HCT116 (cell line): ENCODE data around the gene MRPS34. TPM values are rescaled to one million over a fixed set of nuclear protein-coding genes. Genes with fewer than 3 reads are reported as not detected.

ENCODE experiments used
- ATAC-seq: fragments of 200-7000 bp; cut with Tn5 transposase; 2 replicates; pipeline ENCODE4 v1.9.1; 2020; ENCODE audit warnings: mild to moderate bottlenecking, moderate library complexity
- BruUV-seq: library from RNA; stranded (reverse); fragments of 400-500 nt; replicated peaks from 2 replicates; lab custom pipeline; 2021; lab: Mats Ljungman, UMichigan
- CTCF ChIA-PET: fragments of 300-600 bp; sonication (Branson Sonifier 250); formaldehyde crosslinking; loops from one replicate; lab custom pipeline; 2021; ENCODE audit warnings: antibody characterized with exemption; lab: Charles Lee
- POLR2A ChIA-PET: fragments of 300-600, 350-600 bp; sonication (Branson Sonifier 250); formaldehyde crosslinking; loops from one replicate; lab custom pipeline; 2021; ENCODE audit warnings: antibody characterized with exemption; lab: Charles Lee
- RAD21 ChIA-PET, 2 experiments: fragments of 300-600 bp; sonication (Branson Sonifier 250); formaldehyde crosslinking; loops; one replicate each; lab custom pipeline; 2023; ENCODE audit warnings: low total read pairs in 2 of 2; ENCODE audit not compliant: uncharacterized antibody in 2 of 2, unreplicated experiment in 2 of 2, low non-redundant PET in 1 of 2; lab: Charles Lee
- DNase-seq: peaks from one replicate; pipeline ENCODE4 v3.0.0-alpha.2; 2010; ENCODE audit warnings: low read depth, low spot score
- H2AFZ ChIP-seq: fragments of 200-600 bp; shearing (Covaris generic), sonication (generic); 2 replicates; pipeline ENCODE4 v1.6.1; 2017; ENCODE audit warnings: low read depth, mixed run types, mixed read lengths, antibody characterized with exemption, low read length; ENCODE audit not compliant: poor library complexity, severe bottlenecking
- H3K27ac ChIP-seq: 2 replicates; pipeline ENCODE4 v1.5.1; 2012; ENCODE audit warnings: low read depth, low read length
- H3K27me3 ChIP-seq: fragments of 200-600 bp; sonication (generic); 2 replicates; pipeline ENCODE4 v1.6.1; 2016; ENCODE audit warnings: mixed run types, low read length, mixed read lengths; ENCODE audit not compliant: insufficient read depth
- H3K36me3 ChIP-seq, 2 experiments: fragments of 200-500 bp in 1 of 2; fragments of 200-600 bp in 1 of 2; sonication (Bioruptor generic) in 1 of 2; sonication (generic) in 1 of 2; 2 replicates each; pipeline versions ENCODE4 v1.5.1 to v1.6.1; 2014 to 2016; ENCODE audit warnings: low read length in 2 of 2, inconsistent platforms in 1 of 2, mixed read lengths in 1 of 2, mixed run types in 1 of 2; ENCODE audit not compliant: insufficient read depth in 2 of 2, control insufficient read depth in 1 of 2
- H3K4me1 ChIP-seq, 2 experiments: fragments of 200-600 bp in 1 of 2; sonication (generic) in 1 of 2; 2 replicates each; pipeline versions ENCODE4 v1.5.1 to v1.6.1; 2012 to 2017; ENCODE audit warnings: low read length in 2 of 2, inconsistent platforms in 1 of 2, mild to moderate bottlenecking in 1 of 2, mixed read lengths in 1 of 2, mixed run types in 1 of 2, moderate library complexity in 1 of 2; ENCODE audit not compliant: insufficient read depth in 2 of 2, control insufficient read depth in 1 of 2
- H3K4me2 ChIP-seq: fragments of 200-600 bp; sonication (generic); 2 replicates; pipeline ENCODE4 v1.6.1; 2017; ENCODE audit warnings: mixed run types, low read length, mixed read lengths
- H3K4me3 ChIP-seq, 2 experiments: fragments of 200-600 bp in 1 of 2; sonication (generic) in 1 of 2; replicated peaks in 1 of 2; 2 replicates each; pipeline ENCODE4 v1.5.1; 2011 to 2016; ENCODE audit warnings: low read length in 2 of 2, control low read depth in 1 of 2, low read depth in 1 of 2, mild to moderate bottlenecking in 1 of 2, mixed read lengths in 1 of 2, mixed run types in 1 of 2
- H3K79me2 ChIP-seq: fragments of 200-600 bp; sonication (generic); 2 replicates; pipeline ENCODE4 v1.6.1; 2017; ENCODE audit warnings: mild to moderate bottlenecking, mixed run types, low read length, moderate library complexity, mixed read lengths; ENCODE audit not compliant: insufficient read depth
- H3K9ac ChIP-seq: fragments of 200-600 bp; sonication (generic); 2 replicates; pipeline ENCODE4 v1.6.1; 2016; ENCODE audit warnings: low read length, mixed read lengths
- H3K9me2 ChIP-seq: fragments of 200-600 bp; sonication (generic), shearing (Covaris generic); 2 replicates; pipeline ENCODE4 v1.6.1; 2017; ENCODE audit warnings: mixed run types, mild to moderate bottlenecking, moderate library complexity; ENCODE audit not compliant: insufficient read depth
- H3K9me3 ChIP-seq, 2 experiments: fragments of 200-500 bp in 1 of 2; fragments of 200-600 bp in 1 of 2; sonication (Bioruptor generic) in 1 of 2; sonication (generic) in 1 of 2; 2 replicates each; pipeline ENCODE4 v1.6.1; 2014 to 2017; ENCODE audit warnings: low read length in 2 of 2, mixed read lengths in 2 of 2, inconsistent platforms in 1 of 2, low read depth in 1 of 2, mild to moderate bottlenecking in 1 of 2, mixed run types in 1 of 2, moderate library complexity in 1 of 2; ENCODE audit not compliant: control insufficient read depth in 1 of 2, insufficient read depth in 1 of 2
- H4K20me1 ChIP-seq: fragments of 200-600 bp; sonication (generic), shearing (Covaris generic); 2 replicates; pipeline ENCODE4 v1.6.1; 2017; ENCODE audit warnings: mixed run types, mild to moderate bottlenecking, moderate library complexity; ENCODE audit not compliant: insufficient read depth
- CBX3 ChIP-seq: IDR thresholded peaks from 2 replicates; pipeline ENCODE4 v1.6.1; 2012; ENCODE audit warnings: low read depth
- CEBPB ChIP-seq: IDR thresholded peaks from 2 replicates; pipeline ENCODE4 v1.6.1; 2012; ENCODE audit warnings: low read depth
- EGR1 ChIP-seq: IDR thresholded peaks from 2 replicates; pipeline ENCODE4 v1.6.1; 2012; ENCODE audit warnings: low read depth
- ELF1 ChIP-seq: IDR thresholded peaks from 2 replicates; pipeline ENCODE4 v1.6.1; 2012; ENCODE audit warnings: low read depth, borderline replicate concordance
- EZH2 ChIP-seq: fragments of 200-600 bp; sonication (generic); IDR thresholded peaks from 2 replicates; pipeline ENCODE4 v1.6.1; 2017; ENCODE audit warnings: antibody characterized with exemption, mixed run types
- EZH2phosphoT487 ChIP-seq: fragments of 200-600 bp; IDR thresholded peaks from 2 replicates; pipeline ENCODE4 v1.6.1; 2018; ENCODE audit warnings: antibody characterized with exemption, borderline replicate concordance
- JUND ChIP-seq: IDR thresholded peaks from 2 replicates; pipeline ENCODE4 v1.6.1; 2012
- POLR2A ChIP-seq: IDR thresholded peaks from 2 replicates; pipeline ENCODE4 v1.7.0; 2011; ENCODE audit warnings: borderline replicate concordance; ENCODE audit not compliant: insufficient read depth, insufficient read length; ENCODE audit errors: extremely low read depth
- RAD21 ChIP-seq: IDR thresholded peaks from 2 replicates; pipeline ENCODE4 v1.6.1; 2012; ENCODE audit warnings: low read depth, mild to moderate bottlenecking
- SP1 ChIP-seq: IDR thresholded peaks from 2 replicates; pipeline ENCODE4 v1.6.1; 2012; ENCODE audit warnings: low read depth
- SRF ChIP-seq: IDR thresholded peaks from 2 replicates; pipeline ENCODE4 v1.6.1; 2012; ENCODE audit warnings: low read depth
- TCF7L2 ChIP-seq: IDR thresholded peaks from 2 replicates; pipeline ENCODE4 v1.7.0; 2011; ENCODE audit warnings: borderline replicate concordance, inconsistent platforms; ENCODE audit not compliant: insufficient read depth, insufficient read length; ENCODE audit errors: extremely low read depth
- ZFX ChIP-seq: fragments of 450-650 bp; IDR thresholded peaks from 2 replicates; pipeline ENCODE4 v1.6.1; 2017
- ZNF274 ChIP-seq: fragments of 200-500 bp; sonication (Bioruptor generic); IDR thresholded peaks from 2 replicates; pipeline ENCODE4 v1.6.1; 2014; ENCODE audit warnings: mild to moderate bottlenecking, low read depth, low read length, inconsistent platforms
- intact Hi-C: fragments of 100-400 bp; cut with micrococcal nuclease; formaldehyde crosslinking; loops from 2 replicates; pipeline ENCODE4 v1.10.0; 2022
- total RNA-seq: library from RNA; stranded (reverse); gene quantifications from one replicate; pipeline ENCODE4 v1.2.1, GENCODE V29; 2021; ENCODE audit not compliant: unreplicated experiment
- TF ChIP-seq, protein P1 (sequence below): IDR thresholded peaks from 2 replicates; pipeline ENCODE4 v1.6.1; 2012; ENCODE audit warnings: low read depth
- TF ChIP-seq, protein P2 (sequence below): IDR thresholded peaks from 2 replicates; pipeline ENCODE4 v1.6.1; 2012
- TF ChIP-seq, protein P3 (sequence below), 3 experiments: fragments of 200-600 bp in 1 of 3; sonication (generic) in 1 of 3; IDR thresholded peaks in 2 of 3; conservative IDR thresholded peaks in 1 of 3; 2 replicates each; pipeline ENCODE4 v1.5.1; 2012 to 2017; ENCODE audit warnings: low read depth in 2 of 3, low read length in 2 of 3, antibody characterized with exemption in 1 of 3, borderline replicate concordance in 1 of 3, control low read depth in 1 of 3, mild to moderate bottlenecking in 1 of 3, mixed read lengths in 1 of 3, mixed run types in 1 of 3, moderate library complexity in 1 of 3; ENCODE audit not compliant: insufficient read depth in 1 of 3
- TF ChIP-seq, protein P4 (sequence below): IDR thresholded peaks from 2 replicates; pipeline ENCODE4 v1.6.1; 2012

MRPS34 gene
- total RNA-seq, 1 experiment from 2014 or later, result 200 TPM

DNA sequence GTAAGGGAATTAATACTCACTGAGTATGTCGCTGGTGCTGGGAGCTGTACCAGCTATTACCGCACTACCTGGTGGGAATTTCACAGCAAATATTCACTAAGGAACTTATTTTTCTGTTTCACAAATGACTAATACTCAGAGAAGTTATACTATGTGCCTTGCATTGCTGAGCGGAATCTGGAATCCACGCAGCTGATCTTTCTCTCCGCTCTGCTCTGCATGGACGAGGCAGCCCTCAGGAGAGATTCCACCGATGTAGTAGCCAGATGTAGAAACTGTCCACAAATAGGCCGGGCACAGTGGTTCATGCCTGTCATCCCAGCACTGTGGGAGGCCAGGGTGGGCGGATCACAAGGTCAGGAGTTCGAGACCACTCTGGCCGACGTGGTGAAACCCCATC is 18.7 kb downstream of the MRPS34 start (continued):
- TF ChIP-seq, protein P1, sequence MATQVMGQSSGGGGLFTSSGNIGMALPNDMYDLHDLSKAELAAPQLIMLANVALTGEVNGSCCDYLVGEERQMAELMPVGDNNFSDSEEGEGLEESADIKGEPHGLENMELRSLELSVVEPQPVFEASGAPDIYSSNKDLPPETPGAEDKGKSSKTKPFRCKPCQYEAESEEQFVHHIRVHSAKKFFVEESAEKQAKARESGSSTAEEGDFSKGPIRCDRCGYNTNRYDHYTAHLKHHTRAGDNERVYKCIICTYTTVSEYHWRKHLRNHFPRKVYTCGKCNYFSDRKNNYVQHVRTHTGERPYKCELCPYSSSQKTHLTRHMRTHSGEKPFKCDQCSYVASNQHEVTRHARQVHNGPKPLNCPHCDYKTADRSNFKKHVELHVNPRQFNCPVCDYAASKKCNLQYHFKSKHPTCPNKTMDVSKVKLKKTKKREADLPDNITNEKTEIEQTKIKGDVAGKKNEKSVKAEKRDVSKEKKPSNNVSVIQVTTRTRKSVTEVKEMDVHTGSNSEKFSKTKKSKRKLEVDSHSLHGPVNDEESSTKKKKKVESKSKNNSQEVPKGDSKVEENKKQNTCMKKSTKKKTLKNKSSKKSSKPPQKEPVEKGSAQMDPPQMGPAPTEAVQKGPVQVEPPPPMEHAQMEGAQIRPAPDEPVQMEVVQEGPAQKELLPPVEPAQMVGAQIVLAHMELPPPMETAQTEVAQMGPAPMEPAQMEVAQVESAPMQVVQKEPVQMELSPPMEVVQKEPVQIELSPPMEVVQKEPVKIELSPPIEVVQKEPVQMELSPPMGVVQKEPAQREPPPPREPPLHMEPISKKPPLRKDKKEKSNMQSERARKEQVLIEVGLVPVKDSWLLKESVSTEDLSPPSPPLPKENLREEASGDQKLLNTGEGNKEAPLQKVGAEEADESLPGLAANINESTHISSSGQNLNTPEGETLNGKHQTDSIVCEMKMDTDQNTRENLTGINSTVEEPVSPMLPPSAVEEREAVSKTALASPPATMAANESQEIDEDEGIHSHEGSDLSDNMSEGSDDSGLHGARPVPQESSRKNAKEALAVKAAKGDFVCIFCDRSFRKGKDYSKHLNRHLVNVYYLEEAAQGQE, result no peak
- no peak for TF ChIP-seq EZH2
- TF ChIP-seq TCF7L2, result no peak
- TF ChIP-seq, all 23 proteins: peak for 0

DNA sequence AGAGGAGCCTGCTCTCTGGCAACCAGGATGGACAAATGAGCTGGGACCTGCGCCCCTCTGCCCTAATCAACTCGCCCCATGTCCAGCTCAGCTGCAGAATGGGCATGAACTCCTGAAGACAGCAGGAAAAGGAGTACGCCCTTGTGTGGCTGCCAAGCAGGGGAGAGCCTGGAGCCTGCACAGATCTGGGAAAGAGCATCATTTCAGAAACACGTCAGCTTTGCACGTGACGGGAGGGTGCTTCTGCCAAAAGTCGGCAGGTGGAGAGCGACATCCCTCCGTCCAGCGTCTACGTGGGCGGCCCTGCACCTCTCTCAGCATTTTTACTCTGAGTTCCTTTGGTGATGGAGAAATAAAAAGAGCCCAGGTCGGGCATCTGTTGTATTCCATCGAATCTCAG is 20.1 kb downstream of the MRPS34 start:
- no peaks in the 10 kb centered on the region for H3K4me1 ChIP-seq
- no peaks in the 10 kb centered on the region for H3K79me2 ChIP-seq
- RAD21 ChIA-PET, result no interaction called here
- no peak overlapping the region for H2AFZ ChIP-seq
- no peaks in the 10 kb centered on the region for H3K9me3 ChIP-seq
- ATAC-seq (no peak), DNase-seq (no peak)
- peaks cover 7 to 20% of the 10 kb centered on the region in 2 experiments; a peak in 3 of 4 replicates for H3K36me3 ChIP-seq
- H3K9me2 ChIP-seq, result no peaks in the 10 kb centered on the region
- no TSS peak for BruUV-seq
- intact Hi-C loops, result no loop called here
- POLR2A ChIA-PET, result no interaction called here
- H4K20me1 ChIP-seq, result no peaks in the 10 kb centered on the region
- CTCF ChIA-PET, result no interaction called here
- no peak overlapping the region for H3K4me3 ChIP-seq
- no peak overlapping the region for H3K27ac ChIP-seq
- H3K4me2 ChIP-seq, result no peak overlapping the region
- H3K27me3 ChIP-seq, result no peaks in the 10 kb centered on the region
- no peak overlapping the region for H3K9ac ChIP-seq
- TF ChIP-seq ZNF274 (no peak), EZH2phosphoT487 (no peak), POLR2A (no peak), ZFX (no peak), CBX3 (no peak), SP1 (no peak), EGR1 (no peak), TCF7L2 (no peak), RAD21 (no peak), JUND (no peak), CEBPB (no peak), SRF (no peak), ELF1 (no peak)
- TF ChIP-seq, protein P2, sequence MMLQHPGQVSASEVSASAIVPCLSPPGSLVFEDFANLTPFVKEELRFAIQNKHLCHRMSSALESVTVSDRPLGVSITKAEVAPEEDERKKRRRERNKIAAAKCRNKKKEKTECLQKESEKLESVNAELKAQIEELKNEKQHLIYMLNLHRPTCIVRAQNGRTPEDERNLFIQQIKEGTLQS, result no peak
- TF ChIP-seq, protein P1, result no peak
- TF ChIP-seq, protein P3, sequence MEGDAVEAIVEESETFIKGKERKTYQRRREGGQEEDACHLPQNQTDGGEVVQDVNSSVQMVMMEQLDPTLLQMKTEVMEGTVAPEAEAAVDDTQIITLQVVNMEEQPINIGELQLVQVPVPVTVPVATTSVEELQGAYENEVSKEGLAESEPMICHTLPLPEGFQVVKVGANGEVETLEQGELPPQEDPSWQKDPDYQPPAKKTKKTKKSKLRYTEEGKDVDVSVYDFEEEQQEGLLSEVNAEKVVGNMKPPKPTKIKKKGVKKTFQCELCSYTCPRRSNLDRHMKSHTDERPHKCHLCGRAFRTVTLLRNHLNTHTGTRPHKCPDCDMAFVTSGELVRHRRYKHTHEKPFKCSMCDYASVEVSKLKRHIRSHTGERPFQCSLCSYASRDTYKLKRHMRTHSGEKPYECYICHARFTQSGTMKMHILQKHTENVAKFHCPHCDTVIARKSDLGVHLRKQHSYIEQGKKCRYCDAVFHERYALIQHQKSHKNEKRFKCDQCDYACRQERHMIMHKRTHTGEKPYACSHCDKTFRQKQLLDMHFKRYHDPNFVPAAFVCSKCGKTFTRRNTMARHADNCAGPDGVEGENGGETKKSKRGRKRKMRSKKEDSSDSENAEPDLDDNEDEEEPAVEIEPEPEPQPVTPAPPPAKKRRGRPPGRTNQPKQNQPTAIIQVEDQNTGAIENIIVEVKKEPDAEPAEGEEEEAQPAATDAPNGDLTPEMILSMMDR (IDR thresholded peaks at IDR 0.05 in 2 of 3, conservative IDR thresholded peaks at IDR 0.05 in 1 of 3; ENCODE audit: borderline replicate concordance in 1 of 3, insufficient read depth in 1 of 3, low read depth in 2 of 3, low read length in 2 of 3), result no peak
- TF ChIP-seq, protein P4, sequence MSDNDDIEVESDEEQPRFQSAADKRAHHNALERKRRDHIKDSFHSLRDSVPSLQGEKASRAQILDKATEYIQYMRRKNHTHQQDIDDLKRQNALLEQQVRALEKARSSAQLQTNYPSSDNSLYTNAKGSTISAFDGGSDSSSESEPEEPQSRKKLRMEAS, result no peak
